Activated CD8-positive, alpha-beta memory T cell treated with anti-CD3 and anti-CD28 coated beads, Interleukin-2, amount 50 U/mL, for 4 hours (primary cell): ENCODE data around the gene TGM5.
"Not testable (repeated sequence)": the region's sequence is repeated elsewhere in the genome, so short reads cannot be mapped to it uniquely, and the experiment has no call there.

Source experiments
- DNase-seq: peaks from one replicate; pipeline ENCODE4 v3.0.0-alpha.2; 2020

The TGM5 gene

DNA sequence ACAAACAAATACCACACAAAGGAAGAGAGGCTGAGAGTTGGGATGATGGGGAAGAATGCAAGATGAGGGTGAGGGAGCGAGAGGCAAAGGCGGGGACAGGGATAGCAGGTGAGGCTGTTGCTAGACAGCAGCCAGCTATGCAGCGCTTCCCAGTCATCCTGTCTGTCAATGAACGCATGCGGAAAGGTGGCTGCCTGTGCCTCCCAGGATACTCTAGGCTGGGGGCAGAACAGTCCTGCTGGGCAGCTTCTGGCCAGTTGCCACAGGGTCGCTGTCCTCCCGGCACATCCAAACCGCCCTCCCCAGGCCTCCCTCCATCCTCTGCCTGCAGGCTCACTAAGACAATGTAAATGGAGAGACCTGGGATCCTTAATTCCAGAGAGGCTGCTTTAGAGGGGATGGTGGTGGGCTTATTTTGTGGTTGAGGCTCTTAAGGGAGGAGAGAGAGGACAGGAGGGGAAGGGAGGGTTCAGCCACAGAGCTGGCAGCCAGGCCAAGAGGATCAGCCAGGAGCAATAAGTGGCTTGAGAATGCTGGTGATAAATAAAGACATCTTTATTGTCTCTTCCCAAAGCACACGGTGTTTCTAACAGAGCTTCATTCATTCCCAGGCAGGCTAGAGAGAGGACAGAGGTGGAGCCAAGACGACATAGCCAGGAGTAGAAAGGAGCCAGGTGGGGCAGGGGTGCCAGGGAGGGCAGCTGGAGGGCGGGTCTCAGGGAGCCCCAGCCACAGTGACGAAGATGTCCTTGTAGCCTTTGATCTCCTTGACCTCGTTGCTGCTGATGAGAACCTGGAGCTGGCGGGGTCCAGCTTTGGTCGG is 9.2 kb upstream of the TGM5 start:
- no peak for DNase-seq

DNA sequence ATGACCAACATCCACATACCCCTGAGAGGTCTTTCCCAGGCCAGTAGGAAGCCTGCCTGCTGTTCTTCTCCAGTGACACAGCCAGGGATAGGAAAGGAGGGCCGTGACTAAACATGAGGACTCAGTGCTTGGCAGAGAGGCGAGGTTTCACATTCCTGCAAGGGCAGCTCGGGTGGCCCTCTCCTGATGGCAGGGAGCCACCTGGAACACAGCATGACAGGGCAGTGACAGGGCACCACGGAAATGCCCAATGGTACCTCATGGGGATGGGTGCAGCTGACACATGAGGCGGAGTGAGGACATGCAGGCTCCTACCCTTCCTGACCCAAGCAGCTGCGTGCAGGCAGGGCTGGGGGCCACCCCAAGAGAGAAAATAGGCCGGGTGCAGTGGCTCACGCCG is 7.4 kb upstream of the TGM5 start:
- no peak for DNase-seq

DNA sequence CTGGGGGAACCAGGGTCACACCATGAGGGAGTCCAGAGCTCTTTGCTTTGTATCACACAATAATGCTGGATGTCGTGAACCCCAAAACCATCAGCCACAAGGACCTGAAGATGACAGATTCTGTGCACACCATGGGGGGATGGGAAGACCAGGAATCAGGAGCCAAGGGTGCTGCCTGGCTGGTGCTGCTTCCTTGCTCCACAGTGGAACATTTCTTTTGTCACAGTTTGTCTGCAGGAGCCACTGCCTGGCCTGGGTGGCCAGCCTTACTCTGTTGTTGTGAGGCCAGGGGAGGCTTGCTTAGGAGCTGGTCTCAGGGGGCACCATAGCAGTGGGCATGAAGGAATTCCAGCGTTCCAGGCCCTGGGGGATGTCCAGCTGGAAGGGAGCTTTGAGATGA is 6.5 kb upstream of the TGM5 start:
- DNase-seq, result no peak

DNA sequence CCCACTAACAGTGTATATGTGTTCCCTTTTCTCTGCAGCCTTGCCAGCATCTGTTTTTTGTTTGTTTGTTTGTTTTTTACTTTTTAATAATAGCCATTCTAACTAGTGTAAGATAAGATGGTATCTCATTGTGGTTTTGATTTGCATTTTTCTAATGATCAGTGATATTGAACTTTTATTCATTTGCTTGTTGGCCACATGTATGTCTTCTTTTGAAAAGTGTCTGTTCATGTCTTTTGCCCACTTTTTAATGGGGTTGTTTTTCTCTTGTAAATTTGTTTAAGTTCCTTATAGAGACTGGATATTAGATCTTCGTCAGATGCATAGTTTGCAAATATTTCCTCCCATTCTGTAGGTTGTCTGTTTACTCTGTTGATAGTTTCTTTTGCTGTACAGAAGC is 5.2 kb upstream of the TGM5 start:
- DNase-seq, result not testable (repeated sequence)

DNA sequence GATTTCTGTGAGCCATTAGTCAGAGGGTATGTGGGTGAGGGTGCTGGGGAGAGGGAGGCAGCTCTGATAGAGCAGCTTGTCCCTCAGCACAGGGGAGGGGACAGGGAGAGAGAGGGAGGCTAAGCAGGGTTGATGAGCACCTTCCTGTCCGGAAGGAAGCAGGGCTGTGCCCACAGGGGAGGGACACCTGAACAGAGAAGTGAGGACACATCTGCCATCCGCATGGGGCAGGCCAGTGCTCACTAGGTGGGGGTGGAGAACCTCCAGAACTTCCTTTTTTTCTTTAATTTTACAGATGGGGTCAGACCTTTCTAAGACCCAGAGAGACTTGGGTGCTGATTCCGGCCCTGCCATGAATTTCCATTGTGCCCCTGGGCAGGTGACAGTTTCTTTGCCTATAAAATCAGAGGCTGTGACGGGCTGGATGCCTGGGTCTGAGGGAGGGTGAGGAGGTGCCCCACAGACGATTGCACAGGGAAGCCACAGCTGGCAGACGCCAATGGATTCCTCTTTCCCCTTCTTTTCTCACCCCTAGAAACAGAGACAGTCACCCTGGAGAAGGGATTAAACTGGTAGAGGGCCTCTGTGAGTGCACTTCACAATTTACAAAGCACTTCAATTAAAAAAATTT is 4.1 kb upstream of the TGM5 start:
- no peak for DNase-seq

DNA sequence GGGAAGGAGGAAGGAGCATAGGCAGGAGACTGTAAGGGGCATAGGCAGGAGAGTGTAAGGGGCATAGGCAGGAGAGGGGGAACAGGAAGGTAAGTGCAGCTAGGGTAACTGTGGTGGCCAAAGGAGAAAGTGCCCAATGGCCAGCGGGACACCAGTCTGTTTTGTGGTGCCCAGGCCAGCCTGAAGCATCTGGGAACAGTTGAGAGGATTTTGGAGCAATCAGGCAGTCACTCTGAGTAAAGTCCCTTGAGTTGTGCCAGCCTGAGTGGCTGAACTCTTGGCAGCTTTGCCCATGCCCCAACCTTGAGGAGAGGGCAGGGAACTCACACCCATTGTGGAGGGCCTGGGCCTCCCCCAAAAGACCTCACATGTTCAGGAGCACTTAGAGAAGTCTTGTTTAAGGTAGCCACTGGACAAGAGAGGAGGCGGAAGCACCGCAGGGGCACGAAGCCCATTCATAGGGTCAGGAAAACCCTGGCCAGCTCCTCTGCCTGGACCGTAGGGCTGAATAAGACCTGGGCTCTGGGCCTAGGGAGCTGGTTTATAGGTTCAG is 3.5 kb upstream of the TGM5 start:
- DNase-seq, result no peak

DNA sequence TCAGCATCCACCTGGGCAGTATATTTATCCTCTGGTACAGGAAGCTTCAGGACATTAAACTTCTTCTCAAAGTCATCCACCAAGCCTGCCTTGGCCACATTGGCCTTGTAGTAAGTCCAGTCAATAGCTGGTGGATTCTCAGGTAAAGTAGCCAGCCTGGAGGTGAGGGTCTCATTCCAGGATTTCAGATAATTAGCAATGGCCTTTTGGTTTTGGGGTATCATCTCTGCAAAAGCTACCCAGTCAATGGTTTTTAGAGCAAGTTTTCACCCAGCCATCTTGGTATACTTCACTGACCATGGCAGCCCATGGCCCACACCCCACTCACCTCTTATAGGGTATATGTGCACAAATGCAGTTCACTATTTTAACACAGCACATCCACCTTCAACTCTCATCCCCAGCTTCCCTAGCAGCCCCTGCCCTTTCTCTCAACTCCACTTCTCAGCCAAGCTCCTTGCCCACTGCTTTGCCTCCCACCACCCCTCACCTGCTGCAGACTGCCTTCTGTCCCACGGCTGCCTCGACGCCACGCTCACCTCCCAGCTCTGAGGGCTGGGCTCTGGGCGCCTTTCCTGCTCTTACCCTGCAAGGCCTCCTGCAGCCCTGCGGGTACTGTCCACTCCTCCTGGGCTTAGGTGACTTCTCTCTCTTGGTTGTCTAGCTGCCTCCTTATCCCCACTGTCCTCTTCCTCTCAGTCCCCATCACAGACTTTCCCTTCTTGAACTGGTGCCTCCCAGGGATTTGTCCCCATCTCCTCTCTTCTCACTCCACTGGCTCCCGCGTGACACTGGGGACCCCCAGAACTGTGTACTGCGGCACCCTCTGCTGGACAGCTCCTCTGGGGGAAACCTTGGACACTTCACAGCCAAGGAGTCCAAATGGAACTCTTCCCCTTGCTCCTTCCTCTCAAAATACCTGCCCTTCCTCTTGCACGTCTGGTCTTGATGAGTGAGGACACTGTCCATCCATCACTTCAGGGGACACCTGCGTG is 1.7 kb upstream of the TGM5 start:
- DNase-seq, result no peak

DNA sequence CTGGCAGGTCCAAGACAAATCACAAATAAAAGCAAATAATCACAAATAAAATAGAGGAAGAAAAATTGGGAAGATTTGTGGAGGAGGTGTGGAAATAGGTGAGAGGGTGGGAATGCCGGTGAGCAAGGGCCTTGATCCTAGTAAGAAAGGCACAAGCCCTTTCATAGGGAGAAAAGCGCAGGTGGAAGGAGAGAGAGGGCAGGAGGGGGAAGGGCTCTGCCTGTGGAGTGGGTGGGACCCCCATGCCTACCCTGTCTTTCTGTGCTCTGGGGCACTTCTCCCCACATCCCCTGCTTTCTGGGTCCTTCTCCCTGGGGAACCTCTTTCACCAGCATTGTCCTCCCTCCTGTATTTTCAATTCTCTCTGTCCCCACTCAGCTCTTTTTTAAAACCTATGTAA is 711 bp upstream of the TGM5 start:
- no peak for DNase-seq

DNA sequence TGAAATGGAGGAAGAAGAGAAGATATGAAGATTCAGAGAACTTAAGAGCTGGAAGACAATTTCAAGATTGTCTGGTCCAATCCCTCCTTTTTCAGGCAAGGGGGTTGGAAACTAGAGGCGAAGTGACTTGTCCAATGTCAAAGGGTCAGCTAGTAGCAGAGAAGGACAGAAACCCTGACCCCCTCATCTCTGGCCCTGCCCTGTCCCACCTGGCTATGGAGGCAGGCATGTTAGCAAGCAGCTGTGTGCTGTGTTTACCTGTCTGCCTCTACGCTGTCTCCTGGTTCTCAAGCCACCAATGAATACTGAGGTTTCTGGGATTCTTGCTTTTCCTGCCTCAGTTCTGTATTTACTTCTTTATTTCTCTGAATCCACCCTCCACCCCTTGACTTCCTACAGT is 342 bp downstream of the TGM5 start:
- no peak for DNase-seq

DNA sequence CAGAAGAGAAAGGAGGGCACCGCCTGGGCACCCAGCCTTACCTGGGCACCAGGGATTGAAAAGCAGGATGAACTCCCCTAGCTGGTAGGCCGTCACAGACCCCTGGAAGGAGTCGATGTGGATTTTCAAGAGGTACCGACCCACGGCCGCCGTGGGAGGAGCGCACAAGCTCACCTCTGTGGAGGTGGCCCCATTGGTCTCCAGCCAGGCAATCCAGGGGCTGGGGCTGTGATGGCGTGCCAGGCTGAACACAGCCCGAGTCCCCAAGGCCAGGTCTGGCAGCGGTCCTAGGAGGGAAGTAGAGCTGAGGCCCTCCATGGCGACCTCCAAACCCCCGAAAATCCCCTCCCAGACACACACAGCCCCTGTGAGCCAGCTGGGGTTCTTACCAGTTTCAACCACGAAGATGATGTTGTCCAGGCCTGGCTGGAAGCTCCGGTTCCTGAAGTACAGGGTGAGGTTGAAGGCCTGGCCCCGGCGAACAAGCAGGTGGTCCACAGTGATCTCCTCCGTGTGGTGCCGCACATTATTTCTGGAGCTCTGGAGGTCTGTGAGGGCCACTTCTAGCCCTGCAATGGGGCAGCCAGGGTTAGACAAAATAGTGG is 6.6 kb downstream of the TGM5 start:
- no peak for DNase-seq

DNA sequence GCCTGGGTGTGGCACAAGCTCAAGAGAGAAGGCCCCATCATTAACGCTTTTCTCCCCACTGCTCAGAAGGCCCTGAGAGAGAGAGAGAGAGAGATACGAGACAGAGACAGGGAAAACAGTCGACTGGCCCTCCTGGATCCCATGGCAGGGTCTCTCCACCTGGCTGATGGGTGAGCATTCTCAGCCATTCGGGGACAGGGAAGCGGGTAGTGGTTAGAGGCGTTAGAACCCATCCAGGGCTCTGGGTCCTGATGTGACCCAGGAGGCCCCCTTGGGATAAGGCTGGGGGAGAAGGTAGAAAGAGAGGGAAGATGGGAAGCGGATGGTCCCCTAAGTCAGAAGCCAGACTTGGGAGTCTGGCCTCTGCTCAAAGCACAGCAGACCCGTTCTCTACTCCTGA is 7.9 kb downstream of the TGM5 start:
- no peak for DNase-seq

DNA sequence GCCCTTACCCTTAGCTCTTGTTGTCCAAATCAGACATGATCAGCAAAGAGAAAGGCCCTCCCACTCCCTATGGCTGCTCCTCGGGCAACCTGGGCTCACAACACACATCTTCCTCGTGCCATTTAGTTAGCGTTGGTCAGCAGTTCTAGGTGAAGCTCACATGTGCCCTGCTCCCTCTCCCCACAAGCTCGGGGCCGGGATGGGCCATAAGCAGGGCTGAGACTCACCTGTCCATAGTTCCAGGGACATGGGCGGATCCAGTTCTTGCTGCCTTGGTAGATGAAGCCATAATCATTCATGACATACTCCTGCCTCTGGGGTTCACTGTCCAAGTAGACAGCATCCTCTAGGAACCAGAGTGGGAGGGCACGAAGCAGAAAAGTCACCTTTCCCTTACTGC is 10.4 kb downstream of the TGM5 start:
- no peak for DNase-seq

DNA sequence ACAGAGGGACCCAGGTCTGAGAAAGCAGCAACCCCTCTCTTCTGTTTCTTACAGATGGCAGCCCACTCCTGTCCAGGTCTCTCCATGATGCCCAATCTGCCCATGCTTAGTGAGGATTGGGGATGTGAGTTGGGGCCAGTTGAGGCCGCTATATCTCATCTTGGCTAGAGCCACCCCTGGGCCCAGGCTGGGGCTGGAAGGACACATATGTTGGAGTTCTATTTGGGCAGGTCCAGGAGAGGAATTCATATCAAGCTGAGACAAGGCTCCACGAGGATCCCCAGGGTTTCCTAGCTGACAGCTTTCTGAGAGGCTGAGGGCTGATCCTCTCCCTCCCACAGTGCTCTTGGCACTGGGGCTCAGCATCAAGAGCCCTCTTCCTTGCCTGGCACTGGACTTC is 11.4 kb downstream of the TGM5 start:
- no peak for DNase-seq

DNA sequence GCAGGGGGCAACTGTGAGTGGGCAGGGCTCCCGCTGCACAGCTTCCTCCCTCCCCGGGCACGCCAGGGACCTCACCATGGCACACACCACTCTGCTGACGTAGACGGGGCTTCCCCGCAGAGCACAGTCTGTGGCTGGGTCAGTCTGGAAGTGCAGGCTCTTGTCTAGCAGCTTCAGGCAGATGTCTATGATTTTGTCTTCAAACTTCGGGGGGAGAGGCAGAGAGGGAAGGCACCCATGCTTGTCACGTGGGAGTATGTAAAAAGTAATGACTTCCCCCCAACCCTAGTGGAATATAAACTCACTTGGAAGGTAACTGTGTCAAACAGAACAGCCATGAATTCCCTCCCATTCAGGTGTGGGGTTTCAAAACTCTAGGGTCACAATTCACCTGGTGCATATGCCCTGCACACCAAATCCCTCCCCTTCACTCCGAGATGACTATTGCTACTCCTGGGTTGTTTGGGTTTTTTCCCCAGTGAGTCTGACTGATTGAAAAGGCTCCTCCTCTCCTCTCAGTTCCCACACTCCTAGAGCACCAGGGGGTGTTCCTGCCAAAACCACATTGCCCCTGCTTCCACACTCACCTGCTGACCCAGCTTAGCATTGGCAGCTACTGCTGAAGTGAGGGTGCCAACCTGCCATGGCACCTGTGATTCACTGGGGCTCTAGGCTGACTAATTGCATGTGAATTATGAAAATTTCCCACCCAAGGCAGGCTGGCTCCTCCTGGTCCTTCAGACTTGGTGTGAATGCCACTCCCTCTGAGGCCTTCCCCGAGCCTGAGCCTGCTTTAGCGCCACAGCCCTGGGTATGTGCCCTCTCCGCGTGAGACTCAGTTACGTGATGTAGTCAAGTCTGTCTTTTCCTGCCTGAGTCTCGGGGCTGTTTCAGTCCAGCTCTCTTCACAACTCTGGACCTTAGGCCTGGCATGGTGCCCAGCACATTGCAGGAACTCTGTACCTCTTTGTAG is 13.0 kb downstream of the TGM5 start:
- no peak for DNase-seq

DNA sequence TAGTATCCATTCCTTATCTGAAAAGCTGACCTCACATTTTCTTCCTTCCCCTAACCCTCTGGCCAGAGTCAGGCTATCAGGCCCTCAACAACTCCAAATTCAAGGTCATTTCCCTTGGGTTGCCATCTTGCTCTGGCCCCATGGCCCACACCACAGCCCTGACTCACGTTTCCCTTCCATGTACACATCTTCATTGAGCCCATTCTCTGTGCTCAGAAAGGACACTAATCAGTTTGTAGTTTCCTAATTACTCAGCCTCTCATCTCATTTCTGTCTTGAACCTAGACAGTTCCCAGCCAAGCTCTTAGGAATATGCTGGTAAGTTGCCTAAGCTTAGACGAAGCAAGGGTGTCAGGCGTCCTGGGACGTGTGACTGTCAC is 14.9 kb downstream of the TGM5 start:
- DNase-seq, result no peak

DNA sequence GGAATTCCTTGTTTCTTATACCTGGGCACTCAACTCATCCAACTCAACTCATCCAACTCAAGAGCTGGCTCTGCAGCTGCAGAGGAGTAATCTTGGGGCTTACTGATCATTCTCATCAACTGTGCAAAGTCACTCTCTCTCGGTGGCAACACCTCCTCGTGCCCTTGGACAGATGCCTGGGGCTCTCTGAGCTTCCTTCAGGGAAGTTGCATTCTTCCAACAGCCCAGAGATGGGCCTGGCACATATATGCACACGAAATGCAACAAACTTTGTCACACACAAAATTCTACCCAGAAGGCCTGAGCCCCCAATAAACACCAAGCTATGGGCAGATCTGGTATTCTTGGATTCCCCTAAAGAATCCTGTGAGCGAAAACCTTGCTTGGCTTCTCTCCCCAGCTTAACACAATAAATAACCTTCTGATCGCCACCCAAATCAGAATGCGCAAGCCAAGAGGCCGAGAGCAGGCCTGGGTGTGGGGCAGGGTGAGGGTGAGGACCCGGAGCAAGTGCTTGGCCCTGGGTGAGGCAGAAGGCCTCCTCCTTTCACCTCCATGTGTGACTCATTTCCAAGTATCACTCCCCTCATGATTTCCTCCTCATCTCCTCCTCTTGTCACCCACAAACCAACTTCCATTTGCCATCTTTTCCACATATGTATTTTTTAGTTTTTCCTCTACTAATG is 15.4 kb downstream of the TGM5 start:
- no peak for DNase-seq

DNA sequence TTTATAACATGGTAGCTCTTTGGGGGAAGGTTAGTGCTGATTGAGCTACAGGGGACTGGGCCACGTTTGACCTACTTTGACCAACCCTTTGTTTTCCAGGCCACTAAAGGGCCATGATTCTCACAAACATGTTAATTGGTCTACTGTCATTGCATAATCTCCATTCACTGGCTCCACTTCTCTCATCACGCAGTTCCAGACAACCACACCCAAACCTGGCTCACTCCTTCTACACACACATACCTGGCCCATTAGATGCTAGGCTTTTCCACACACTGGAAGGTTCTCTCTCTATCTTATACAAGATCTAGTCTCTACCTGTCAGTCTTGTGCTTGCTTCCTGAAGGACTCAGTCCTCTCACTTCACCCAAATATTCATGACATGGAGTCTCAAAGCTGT is 15.9 kb downstream of the TGM5 start:
- DNase-seq, result no peak

DNA sequence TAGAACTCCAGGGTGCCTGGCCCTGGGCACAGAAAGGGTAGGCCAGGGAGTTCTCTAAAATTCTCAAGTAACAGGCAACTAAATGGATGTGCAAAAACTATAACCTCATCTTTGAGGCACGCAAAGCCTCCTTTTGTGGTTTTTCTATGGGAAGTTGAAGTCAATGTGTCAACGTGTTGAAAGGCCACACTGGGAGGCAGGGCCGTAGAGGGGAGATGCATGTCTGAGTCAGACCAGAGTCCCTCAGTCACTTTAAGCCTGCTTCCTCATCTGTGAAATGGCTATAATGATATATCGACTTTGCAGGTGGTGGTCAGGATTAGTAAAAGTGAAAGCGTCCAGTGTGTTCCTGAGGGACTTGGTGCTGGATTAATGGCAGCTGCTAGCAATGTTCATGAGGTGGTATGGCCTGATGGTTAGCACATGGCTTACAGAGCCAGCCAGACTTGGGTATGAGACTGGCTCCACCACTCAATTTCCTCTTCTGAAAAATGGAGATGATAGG is 17.0 kb downstream of the TGM5 start:
- DNase-seq, result no peak

DNA sequence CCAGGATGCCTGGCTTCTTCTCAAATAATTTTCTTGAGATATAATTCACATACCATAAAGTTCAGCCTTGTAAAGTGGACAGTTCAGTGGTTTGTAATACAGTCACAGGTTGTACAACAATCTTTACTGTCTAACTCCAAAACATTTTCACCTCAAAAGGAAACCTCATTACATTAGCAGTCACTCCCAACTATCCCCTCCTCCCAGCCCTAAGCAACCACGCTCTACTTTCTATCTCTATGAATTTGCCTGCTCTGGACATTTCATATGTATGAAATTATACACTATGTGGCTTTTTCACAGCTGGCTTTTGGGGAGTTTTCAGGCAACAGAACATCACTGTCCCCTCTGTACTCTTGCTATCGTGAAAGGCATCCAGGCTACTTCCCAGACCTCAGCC is 17.5 kb downstream of the TGM5 start:
- no peak for DNase-seq

DNA sequence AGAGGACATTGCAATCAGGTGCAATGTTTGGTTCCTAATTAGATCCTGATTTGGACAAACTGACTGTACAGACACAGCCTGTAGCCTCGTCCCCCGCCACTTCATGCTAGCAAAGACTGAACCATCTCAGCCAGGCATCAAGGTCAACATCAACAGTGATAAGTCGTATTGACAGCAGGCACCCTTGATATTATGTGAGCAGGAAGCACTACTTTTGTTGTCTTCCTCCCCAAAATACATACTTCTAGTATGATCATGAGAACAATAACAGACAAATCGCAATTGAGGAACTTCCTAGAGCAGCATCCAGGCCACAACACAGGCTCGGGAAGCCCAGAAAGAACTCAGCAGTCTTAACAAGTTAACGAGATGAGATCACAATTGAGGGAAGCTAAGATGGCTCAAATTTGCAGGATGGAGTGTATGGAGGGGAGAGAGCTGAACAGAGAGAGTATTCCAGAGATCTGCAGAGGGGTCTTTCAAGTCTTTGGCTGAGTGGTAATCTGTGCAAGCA is 20.4 kb downstream of the TGM5 start:
- DNase-seq, result no peak

DNA sequence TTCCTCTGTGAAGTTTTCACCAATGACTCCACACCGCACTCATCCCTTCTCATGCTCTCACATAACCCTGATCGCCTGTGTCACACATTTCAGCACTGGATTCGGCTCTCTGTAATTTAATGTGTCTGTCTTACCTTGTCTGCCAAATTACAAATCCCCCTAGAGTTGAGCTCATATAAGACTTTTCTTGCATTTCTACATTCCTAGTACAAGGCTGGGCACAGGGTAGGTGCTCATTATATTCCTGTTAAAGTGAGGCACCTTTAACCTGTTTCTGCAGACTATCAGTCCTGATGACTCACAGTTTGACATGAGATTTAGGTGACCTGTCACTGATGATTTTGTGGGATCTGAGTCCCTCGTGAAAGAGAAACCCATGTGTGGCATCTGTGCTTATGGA is 22.6 kb downstream of the TGM5 start:
- DNase-seq, result no peak
